Central memory CD4-positive, alpha-beta T cell (primary cell): ENCODE results near the gene PRPF39.
A peak's percentile ranks its signal among the peaks of the same experiment; 100 is the strongest.
"Not testable (repeated sequence)": the region's sequence is repeated elsewhere in the genome, so short reads cannot be mapped to it uniquely, and the experiment has no call there.

ENCODE experiments used
- DNase-seq: peaks from one replicate; pipeline ENCODE4 v3.0.0; 2022
- total RNA-seq, 3 experiments: gene quantifications; one replicate each; lab custom pipeline; 2026; lab: John Stamatoyannopoulos, UW

Gene PRPF39, protein sequence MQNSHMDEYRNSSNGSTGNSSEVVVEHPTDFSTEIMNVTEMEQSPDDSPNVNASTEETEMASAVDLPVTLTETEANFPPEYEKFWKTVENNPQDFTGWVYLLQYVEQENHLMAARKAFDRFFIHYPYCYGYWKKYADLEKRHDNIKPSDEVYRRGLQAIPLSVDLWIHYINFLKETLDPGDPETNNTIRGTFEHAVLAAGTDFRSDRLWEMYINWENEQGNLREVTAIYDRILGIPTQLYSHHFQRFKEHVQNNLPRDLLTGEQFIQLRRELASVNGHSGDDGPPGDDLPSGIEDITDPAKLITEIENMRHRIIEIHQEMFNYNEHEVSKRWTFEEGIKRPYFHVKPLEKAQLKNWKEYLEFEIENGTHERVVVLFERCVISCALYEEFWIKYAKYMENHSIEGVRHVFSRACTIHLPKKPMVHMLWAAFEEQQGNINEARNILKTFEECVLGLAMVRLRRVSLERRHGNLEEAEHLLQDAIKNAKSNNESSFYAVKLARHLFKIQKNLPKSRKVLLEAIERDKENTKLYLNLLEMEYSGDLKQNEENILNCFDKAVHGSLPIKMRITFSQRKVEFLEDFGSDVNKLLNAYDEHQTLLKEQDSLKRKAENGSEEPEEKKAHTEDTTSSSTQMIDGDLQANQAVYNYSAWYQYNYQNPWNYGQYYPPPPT
- 87.9 to 109 (median 88.1) reads per million in 3 experiments for total RNA-seq

GRCh38 chr14:45083976-45084722 lies at the start of gene PRPF39:
TSS of gene PRPF39 (plus strand) at chr14:45084116. CDS start at chr14:45095240, 11,124 bp downstream.
- peak; percentile 94 for DNase-seq

DNA sequence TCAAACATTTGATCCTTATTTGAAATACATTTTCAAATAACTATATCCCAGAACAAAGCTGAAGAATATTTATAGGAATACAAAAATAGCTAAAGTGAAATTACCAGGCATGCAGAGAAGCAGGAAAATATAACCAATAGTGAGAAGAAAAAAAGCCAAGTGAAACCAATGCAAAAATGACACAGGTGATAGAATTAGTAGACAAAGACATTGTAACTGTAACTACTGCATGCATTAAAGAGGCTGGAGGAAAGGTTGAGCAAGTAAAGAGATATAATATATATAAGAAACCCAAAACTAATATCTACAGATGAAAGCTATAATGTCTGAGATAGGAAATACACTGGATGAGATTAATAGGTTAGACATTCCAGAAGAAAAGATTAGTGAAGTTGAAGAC lies 49.2 kb upstream of the PRPF39 start:
- DNase-seq, result no peak

DNA sequence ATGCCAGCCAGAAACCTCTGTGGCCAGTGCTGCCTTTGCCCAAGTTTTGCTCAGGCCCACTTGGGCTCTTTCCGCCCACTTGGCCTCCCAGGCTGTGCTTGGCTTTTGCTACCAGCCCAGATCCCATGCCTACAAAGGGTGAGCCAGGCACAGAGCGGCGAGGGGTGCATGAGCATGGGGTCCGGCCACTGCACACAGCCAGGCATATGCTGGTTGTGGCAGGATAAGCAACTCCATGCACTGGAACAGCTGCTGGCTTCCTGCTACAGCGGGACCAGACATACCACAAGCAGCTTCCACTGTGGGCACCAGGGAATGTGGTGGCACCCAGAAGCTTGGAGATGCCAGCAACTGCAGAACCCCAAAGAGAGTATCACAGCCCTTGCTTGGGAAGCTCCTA lies 45.7 kb upstream of the PRPF39 start:
- DNase-seq, result no peak

DNA sequence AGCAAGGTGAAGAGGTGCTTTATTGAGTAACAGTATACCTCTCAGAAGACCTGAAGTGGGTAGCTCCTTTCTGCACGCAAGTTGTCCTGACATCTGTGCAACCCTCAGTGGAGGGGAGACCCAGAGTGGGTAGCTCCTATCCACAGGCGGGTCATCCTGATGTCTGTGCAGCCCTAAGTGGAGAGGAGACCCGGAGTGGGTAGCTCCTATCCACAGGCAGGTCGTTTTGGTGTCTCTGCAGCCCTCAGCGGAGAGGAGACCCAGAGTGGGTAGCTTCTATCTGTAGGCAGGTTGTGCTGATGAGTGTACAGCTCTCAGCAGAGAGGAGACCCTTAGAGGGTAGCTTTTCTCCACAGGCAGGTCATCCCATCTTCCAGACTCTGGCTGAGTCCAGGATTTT lies 45.1 kb upstream of the PRPF39 start:
- DNase-seq, result no peak

- no peak for DNase-seq
These were observed 44.5 kb upstream of the PRPF39 start for GRCh38 chr14:45039390-45039789.

- DNase-seq, result no peak
These were observed 42.3 kb upstream of the PRPF39 start for GRCh38 chr14:45041641-45042040.

DNA sequence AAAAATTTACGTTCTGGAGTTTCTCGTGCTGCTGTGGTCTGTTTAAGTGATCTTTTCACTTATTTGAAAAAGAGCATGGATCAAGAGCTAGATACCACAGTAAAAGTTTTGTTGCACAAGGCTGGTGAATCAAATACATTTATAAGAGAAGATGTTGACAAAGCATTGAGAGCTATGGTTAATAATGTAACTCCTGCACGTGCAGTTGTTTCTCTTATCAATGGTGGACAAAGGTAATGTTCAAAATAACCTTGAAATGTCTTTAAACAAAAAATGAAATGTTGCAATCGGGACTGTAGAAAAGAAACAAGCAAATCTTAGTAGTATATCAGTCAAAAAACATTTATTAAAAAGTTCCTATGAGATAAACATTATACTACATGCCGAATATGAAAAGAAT lies 39.3 kb upstream of the PRPF39 start:
- DNase-seq, result no peak

DNA sequence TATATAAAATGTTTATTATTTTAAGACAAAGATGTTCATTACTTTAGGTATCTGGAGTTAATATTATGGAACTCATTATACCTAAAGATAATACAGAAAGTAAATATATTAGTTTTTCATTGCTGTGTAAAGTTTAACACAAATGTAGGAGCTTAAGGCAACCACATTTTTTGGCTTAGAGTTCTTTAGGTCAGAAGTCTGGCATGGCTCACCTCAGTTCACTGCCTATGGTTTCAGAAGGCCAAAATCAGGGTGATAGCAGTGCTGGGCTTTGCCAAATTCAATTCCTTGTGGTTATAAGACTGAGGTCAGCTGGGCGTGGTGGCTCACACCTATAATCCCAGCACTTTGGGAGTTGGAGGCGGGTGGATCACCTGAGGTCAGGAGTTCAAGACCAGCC lies 35.5 kb upstream of the PRPF39 start:
- DNase-seq, result no peak

GRCh38 chr14:45051180-45051579 lies 32.7 kb upstream of the PRPF39 start:
- DNase-seq, result no peak

DNA sequence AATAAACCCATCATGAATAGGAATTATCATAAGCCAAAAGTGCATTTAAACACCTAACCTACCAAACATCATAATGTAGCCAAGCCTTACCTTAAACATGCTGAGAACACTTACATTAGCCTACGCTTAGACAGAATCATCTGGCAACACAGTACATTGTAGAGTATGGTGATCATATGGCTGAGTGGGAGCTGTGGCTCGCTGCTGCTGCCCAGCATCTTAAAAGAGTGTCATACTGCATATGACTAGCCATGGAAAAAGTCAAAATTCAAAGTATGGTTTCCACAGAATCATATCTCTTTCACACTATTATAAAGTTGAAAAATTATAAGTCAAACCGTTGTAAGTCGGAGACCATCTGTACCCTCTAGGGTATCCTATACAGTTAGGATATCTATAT lies 32.0 kb upstream of the PRPF39 start:
- DNase-seq, result no peak

GRCh38 chr14:45057349-45057748 lies 26.6 kb upstream of the PRPF39 start:
- no peak for DNase-seq

DNA sequence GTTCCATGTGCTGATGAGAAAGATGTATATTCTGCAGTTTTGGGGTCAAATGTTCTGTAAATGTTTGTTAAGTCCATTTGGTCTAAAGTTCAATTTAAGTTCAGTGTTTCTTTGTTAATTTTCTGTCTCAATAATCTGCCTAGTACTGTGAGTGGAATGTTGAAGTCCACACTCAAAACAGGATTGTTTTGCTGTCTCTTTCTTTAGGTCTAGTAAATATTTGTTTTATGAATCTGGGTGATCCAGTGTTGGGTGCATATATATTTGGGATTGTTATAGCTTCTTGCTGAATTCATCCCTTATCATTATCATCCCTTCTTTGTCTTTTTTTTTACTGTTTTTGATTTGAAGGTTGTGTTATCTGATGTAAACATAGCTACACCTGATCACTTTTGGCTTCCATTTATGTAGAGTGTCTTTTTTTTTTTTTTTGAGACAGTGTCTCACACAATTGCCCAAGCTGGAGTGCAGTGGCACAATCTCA lies 26.0 kb upstream of the PRPF39 start:
- DNase-seq, result no peak

DNA sequence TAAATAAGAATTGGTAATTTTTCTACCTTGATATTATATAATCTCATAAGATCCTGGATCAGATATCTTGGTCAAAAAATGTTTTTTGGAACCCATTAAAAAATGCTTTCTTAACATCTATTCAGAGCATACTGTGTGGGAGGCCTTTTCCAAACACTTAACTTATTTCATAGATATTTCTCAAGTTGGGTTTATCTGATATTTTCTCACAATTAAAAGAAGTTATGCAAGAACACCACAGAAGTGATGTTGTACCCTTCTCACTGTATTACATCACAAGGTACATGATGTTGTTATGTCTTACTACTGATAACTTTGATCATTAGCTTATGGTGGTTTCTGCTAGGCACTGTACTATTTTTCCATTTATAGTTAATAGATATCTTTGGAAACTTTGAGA lies 23.4 kb upstream of the PRPF39 start:
- DNase-seq, result no peak

- no peak for DNase-seq
These were observed 18.4 kb upstream of the PRPF39 start for GRCh38 chr14:45065540-45065939.

- no peak for DNase-seq
These were observed 18.0 kb upstream of the PRPF39 start for GRCh38 chr14:45065956-45066355.

DNA sequence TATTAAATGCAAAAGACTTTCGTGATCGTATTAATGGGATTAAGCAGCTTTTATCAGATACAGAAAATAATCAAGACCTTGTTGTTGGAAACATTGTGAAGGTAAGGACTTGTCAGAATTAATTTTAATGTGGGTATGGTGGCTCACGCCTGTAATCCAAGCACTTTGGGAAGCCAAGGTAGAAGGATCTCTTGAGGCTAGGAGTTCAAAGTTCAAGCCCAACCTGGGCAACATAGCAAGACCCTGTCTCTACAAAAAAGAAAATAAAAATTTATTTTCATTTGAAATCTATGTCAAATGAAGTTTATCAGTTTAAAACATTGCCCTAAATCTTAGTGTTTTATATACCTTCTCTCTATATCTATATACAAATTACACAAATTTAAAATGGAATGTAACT lies 17.2 kb upstream of the PRPF39 start:
- DNase-seq, result no peak

- DNase-seq, result no peak
These were observed 15.5 kb upstream of the PRPF39 start for GRCh38 chr14:45068396-45068795.

- DNase-seq, result no peak
These were observed 13.7 kb upstream of the PRPF39 start for GRCh38 chr14:45070215-45070614.

DNA sequence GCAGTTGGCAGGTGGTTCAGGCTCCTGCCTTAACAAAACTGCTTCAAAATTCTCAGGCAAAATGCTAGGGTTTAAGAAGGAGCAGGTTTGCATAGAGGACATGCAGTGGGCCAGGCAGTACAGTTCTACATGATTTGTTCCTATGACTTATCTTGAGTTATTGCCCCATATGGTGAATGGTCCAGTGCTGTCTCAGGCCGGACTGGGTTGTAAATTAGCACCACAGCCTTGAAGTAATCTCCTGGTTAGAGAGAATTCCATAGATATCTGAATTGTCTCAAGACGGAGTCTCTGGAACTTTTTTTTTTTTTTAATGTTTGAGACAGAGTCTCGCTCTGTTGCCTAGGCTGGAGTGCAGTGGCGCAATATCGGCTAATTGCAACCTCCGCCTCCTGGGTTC lies 11.8 kb upstream of the PRPF39 start:
- DNase-seq, result no peak

DNA sequence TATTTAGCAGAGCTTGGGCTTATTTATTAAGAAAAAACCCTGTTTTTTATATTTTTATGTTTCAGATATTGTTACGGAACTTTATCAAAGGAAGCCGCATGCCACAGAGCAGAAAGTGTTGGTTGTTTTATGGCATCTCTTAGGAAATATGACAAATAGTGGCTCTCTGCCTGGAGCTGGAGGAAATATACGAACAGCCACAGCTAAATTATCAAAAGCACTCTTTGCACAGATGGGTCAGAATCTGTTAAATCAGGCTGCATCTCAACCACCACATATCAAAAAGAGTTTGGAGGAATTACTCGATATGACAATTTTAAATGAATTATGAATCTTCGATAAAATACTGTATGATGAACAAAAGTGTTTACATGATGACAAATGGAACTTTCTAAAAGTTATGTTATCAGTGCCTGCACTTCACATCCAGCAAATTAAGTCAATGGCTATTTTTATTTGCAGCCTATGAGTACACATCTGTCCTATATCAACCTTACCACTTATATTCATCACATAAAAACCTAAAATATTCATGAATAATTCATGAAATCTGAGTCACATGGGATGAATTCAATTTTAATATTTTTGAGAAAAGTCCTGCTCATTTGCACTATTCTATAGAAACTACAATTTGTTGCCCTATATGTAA lies 10.6 kb upstream of the PRPF39 start:
- no peak for DNase-seq

GRCh38 chr14:45078323-45078722 lies 5.6 kb upstream of the PRPF39 start:
- DNase-seq, result no peak

- DNase-seq, result not testable (repeated sequence)
These were observed 3.4 kb upstream of the PRPF39 start for GRCh38 chr14:45080416-45080968.

DNA sequence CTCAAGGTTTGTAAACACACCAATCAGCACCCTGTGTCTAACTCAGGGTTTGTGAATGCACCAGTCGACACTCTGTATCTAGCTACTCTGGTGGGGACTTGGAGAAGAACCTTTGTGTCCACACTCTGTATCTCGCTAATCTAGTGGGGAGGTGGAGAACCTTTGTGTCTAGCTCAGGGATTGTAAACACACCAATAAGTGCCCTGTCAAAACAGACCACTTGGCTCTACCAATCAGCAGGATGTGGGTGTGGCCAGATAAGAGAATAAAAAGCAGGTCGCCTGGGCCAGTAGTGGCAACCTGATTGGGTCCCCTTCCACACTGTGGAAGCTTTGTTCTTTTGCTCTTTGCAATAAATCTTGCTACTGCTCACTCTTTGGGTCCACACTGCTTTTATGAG lies 2.8 kb upstream of the PRPF39 start:
- not testable (repeated sequence) for DNase-seq
